PFSK-1 (cell line): ENCODE results near the gene CAP1.

ENCODE experiments used
- FOXP2 ChIP-seq: optimal IDR thresholded peaks from 2 replicates; pipeline ENCODE3; 2011; ENCODE audit warnings: borderline replicate concordance, control low read depth, inconsistent platforms; ENCODE audit not compliant: insufficient read depth; ENCODE audit errors: extremely low read length, extremely low read depth
- POLR2AphosphoS5 ChIP-seq: IDR thresholded peaks from 2 replicates; pipeline ENCODE4 v1.6.1; 2012; ENCODE audit warnings: low read depth, mild to moderate bottlenecking, control low read depth, low read length, moderate library complexity
- SIN3A ChIP-seq: IDR thresholded peaks from 2 replicates; pipeline ENCODE4 v1.6.1; 2012; ENCODE audit warnings: mild to moderate bottlenecking, low read length, moderate library complexity, borderline replicate concordance; ENCODE audit not compliant: insufficient read depth
- TAF1 ChIP-seq: IDR thresholded peaks from 2 replicates; pipeline ENCODE4 v1.6.1; 2012; ENCODE audit warnings: low read length, control low read depth, borderline replicate concordance; ENCODE audit not compliant: insufficient read depth
- TF ChIP-seq, protein P1 (sequence below), 2 experiments: IDR thresholded peaks; 2 replicates each; pipeline versions ENCODE4 v1.6.1 to v1.8.0; 2011 to 2012; ENCODE audit warnings: low read depth in 2 of 2, low read length in 2 of 2, control low read depth in 1 of 2, inconsistent platforms in 1 of 2, mild to moderate bottlenecking in 1 of 2, moderate library complexity in 1 of 2; ENCODE audit not compliant: insufficient read depth in 1 of 2

Gene CAP1

DNA sequence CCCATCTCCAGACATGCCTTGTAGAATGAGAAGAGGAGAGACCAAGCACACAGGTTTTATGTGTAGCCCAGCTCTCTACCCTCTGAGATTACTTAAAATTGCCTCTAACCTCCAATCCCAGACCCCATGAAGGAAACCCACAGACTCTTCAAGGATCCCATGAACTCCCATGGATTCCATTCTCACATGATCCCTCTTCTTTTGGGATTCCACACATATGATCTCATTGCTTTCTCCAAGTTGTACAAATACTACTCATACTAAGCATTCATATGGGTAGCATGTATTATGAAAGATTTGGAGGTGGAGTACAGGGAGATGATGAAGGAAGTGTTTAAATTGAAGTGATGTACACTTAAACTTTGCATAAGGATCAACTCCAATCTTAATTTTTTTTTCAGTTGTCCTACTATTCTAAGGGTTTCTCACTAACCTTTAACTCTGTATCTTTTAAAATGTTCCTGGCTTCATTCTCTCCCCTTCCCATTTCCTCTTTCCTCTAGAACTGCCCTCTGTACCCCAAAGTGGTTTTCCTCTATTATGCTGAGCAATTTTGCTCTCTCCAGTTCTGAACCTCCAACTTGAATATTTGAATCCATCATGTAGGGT lies 44.0 kb upstream of the CAP1 start:
- TF ChIP-seq SIN3A, result no peak
- no peak for TF ChIP-seq FOXP2
- TF ChIP-seq POLR2AphosphoS5, result no peak
- TF ChIP-seq TAF1, result no peak
- TF ChIP-seq, protein P1, sequence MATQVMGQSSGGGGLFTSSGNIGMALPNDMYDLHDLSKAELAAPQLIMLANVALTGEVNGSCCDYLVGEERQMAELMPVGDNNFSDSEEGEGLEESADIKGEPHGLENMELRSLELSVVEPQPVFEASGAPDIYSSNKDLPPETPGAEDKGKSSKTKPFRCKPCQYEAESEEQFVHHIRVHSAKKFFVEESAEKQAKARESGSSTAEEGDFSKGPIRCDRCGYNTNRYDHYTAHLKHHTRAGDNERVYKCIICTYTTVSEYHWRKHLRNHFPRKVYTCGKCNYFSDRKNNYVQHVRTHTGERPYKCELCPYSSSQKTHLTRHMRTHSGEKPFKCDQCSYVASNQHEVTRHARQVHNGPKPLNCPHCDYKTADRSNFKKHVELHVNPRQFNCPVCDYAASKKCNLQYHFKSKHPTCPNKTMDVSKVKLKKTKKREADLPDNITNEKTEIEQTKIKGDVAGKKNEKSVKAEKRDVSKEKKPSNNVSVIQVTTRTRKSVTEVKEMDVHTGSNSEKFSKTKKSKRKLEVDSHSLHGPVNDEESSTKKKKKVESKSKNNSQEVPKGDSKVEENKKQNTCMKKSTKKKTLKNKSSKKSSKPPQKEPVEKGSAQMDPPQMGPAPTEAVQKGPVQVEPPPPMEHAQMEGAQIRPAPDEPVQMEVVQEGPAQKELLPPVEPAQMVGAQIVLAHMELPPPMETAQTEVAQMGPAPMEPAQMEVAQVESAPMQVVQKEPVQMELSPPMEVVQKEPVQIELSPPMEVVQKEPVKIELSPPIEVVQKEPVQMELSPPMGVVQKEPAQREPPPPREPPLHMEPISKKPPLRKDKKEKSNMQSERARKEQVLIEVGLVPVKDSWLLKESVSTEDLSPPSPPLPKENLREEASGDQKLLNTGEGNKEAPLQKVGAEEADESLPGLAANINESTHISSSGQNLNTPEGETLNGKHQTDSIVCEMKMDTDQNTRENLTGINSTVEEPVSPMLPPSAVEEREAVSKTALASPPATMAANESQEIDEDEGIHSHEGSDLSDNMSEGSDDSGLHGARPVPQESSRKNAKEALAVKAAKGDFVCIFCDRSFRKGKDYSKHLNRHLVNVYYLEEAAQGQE (IDR thresholded peaks at IDR 0.05; ENCODE audit: insufficient read depth in 1 of 2, low read depth in 2 of 2, low read length in 2 of 2), result no peak

DNA sequence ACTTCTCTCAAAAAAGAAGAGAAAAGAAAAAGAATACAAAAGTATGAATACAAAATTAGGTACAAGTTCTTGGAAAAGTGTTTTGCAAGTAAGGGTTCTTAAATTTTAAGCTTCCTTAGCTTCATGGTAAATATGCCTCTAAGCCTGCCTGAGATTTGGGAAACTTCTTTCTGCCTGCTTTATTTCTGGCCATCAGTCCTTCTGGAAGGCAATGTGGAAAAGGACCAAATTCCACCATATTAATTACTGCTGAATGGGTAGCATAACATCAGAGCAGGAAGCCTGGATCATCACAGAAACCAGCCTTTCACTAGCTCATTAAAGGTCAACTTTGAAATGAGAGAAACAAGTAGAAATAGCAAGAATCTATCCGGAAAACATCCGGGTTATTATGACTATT lies 39.1 kb upstream of the CAP1 start:
- TF ChIP-seq SIN3A, result no peak
- no peak for TF ChIP-seq POLR2AphosphoS5
- no peak for TF ChIP-seq TAF1
- TF ChIP-seq, protein P1 (IDR thresholded peaks at IDR 0.05; ENCODE audit: insufficient read depth in 1 of 2, low read depth in 2 of 2, low read length in 2 of 2), result no peak
- TF ChIP-seq FOXP2, result no peak

DNA sequence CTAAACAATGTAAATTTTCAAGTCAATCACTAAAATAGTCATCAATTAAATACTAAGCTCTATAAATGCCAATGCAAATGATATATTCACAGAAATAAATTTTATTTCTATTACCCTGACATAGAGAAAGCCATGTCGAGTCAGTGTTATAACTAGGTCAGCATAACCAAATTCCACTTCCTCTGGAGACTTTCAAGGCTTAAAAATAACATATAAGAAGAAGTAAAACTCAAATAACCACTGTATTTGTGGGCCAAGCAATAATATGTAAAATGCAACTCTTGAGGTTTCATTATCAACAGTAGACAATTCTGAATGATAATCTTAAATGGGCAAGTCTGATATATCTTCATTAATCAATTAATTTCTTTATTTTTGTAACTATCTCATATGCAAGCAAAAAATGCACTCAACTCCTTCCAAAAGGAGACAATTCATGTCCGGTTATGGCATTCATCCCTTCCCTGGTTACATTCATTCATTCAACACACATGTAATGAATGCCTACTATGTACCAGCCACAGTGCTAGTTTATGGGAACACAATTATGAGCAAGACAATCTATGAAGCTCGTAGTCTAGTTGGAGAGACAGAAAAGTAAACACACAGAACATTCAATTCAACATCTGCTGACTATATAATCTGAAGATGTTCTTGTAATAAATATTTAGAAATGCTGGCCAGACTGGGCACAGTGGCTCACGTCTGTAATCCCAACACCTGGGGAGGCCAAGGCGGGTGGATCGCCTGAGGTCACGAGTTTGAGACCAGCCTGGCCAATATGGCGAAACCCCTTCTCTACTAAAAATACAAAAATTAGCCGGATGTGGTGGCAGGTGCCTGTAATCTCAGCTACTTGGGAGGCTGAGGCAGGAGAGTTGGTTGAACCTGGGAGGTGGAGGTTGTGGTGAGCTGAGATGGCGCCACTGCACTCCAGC lies 37.1 kb upstream of the CAP1 start:
- TF ChIP-seq TAF1, result no peak

DNA sequence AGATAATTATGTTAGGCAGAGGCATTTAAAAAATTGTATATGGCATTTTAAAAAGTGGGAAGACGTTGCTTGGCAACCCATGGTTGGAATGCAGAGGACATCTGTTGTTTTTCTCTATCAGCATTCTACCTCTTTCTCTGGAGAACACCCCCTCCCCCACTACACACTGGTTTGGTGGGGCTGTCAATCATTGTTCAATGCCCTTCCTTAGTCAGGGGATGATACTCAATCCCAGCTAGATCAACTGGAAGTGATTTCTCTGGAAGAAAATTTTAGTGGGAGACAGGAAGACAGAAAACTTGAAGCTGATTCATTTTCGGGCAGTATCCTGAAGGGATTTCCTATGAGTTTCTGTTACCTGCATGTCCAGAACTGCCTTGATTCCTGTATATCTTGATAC lies 35.7 kb upstream of the CAP1 start:
- TF ChIP-seq, protein P1 (IDR thresholded peaks at IDR 0.05; ENCODE audit: insufficient read depth in 1 of 2, low read depth in 2 of 2, low read length in 2 of 2), result no peak
- TF ChIP-seq TAF1 (no peak), POLR2AphosphoS5 (no peak), FOXP2 (no peak), SIN3A (no peak)

DNA sequence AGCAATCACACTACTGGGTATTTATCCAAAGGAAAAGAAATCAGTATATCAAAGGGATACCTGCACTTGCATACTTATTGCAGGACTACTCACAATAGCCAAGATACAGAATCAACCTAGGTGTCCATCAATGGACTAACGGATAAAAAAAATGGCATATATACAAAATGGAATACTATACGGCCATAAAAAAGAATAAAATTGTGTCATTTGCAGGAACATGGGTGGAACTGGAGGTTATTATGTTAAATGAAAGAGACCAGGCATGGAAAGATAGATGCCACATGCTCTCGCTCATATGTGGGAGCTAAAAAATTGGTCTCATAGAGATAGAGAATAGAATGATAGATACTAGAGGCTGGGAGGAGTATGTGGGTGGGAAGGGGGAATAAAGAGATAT lies 29.3 kb upstream of the CAP1 start:
- TF ChIP-seq FOXP2 (no peak), TAF1 (no peak), POLR2AphosphoS5 (no peak), SIN3A (no peak)
- TF ChIP-seq, protein P1 (IDR thresholded peaks at IDR 0.05; ENCODE audit: insufficient read depth in 1 of 2, low read depth in 2 of 2, low read length in 2 of 2), result no peak
